Skeletal muscle satellite cell (primary cell): Measurements from ENCODE around the gene SYCN.

Source experiments
- H3K27me3 ChIP-seq: 2 replicates; pipeline ENCODE4 v1.7.0; 2013; ENCODE audit warnings: low read length; ENCODE audit not compliant: control insufficient read depth, insufficient read depth
- H3K36me3 ChIP-seq: 2 replicates; pipeline ENCODE4 v1.7.0; 2013; ENCODE audit warnings: mild to moderate bottlenecking, control low read depth, low read length; ENCODE audit not compliant: insufficient read depth
- H3K4me1 ChIP-seq: 2 replicates; pipeline ENCODE4 v1.7.0; 2013; ENCODE audit warnings: low read length; ENCODE audit not compliant: control insufficient read depth, insufficient read depth
- H3K4me2 ChIP-seq: 2 replicates; pipeline ENCODE4 v1.7.0; 2013; ENCODE audit warnings: mild to moderate bottlenecking, low read length
- H3K4me3 ChIP-seq: 2 replicates; pipeline ENCODE4 v1.7.0; 2013; ENCODE audit warnings: low read length
- H3K9ac ChIP-seq: 2 replicates; pipeline ENCODE4 v1.7.0; 2013; ENCODE audit warnings: mild to moderate bottlenecking, low read depth, low read length, moderate library complexity
- H3K9me3 ChIP-seq: replicated peaks from 2 replicates; pipeline ENCODE4 v1.7.0; 2013; ENCODE audit warnings: mild to moderate bottlenecking, control low read depth, low read length

SYCN gene

GRCh38 chr19:39200066-39200802, 3.8 kb downstream of the SYCN start:
- no peak overlapping the region for H3K9ac ChIP-seq
- no peak overlapping the region for H3K4me2 ChIP-seq
- H3K9me3 ChIP-seq = no peaks in the 10 kb centered on the region
- peaks cover 83% of the 10 kb centered on the region for H3K27me3 ChIP-seq
- no peak overlapping the region for H3K4me3 ChIP-seq
- H3K4me1 ChIP-seq = peaks cover 3% of the 10 kb centered on the region
- no peaks in the 10 kb centered on the region for H3K36me3 ChIP-seq

- Histone ChIP-seq H3K9me3 (no peaks in the 10 kb centered on the region), H3K4me1 (peaks cover 3% of the 10 kb centered on the region), H3K9ac (no peak overlapping the region), H3K27me3 (peaks cover 81% of the 10 kb centered on the region), H3K36me3 (no peaks in the 10 kb centered on the region), H3K4me2 (peak overlapping the region; percentile 66), H3K4me3 (peak overlapping the region; percentile 50)
Measured at GRCh38 chr19:39199025-39199424, 5.0 kb downstream of the SYCN start.

- Histone ChIP-seq H3K36me3 (no peaks in the 10 kb centered on the region), H3K27me3 (peaks cover 77% of the 10 kb centered on the region), H3K9me3 (no peaks in the 10 kb centered on the region), H3K9ac (no peak overlapping the region), H3K4me3 (no peak overlapping the region), H3K4me2 (no peak overlapping the region), H3K4me1 (peaks cover 3% of the 10 kb centered on the region)
Measured at GRCh38 chr19:39197808-39198207, 6.3 kb downstream of the SYCN start.

- H3K27me3 ChIP-seq = peaks cover 73% of the 10 kb centered on the region
- H3K4me1 ChIP-seq = peaks cover 3% of the 10 kb centered on the region
- H3K36me3 ChIP-seq = no peaks in the 10 kb centered on the region
- H3K4me2 ChIP-seq = peak within 1 kb of the TSS; percentile 32
- no peak within 1 kb of the TSS for H3K9ac ChIP-seq
- H3K9me3 ChIP-seq = no peaks in the 10 kb centered on the region
- H3K4me3 ChIP-seq = no peak within 1 kb of the TSS
Measured at GRCh38 chr19:39196860-39197562, 7.1 kb downstream of the SYCN start, which contains the start of gene NCCRP1. Gene NCCRP1, plus strand, starts transcription at chr19:39196964. Its CDS starts 19 bp downstream, at chr19:39196983.

GRCh38 chr19:39196320-39196719, 7.7 kb downstream of the SYCN start:
- Histone ChIP-seq H3K36me3 (no peaks in the 10 kb centered on the region), H3K9me3 (no peaks in the 10 kb centered on the region), H3K4me2 (no peak overlapping the region), H3K4me3 (no peak overlapping the region), H3K27me3 (peaks cover 73% of the 10 kb centered on the region), H3K4me1 (peaks cover 3% of the 10 kb centered on the region), H3K9ac (no peak overlapping the region)

GRCh38 chr19:39195755-39196154, 8.3 kb downstream of the SYCN start:
- H3K9ac ChIP-seq = no peak overlapping the region
- H3K36me3 ChIP-seq = no peaks in the 10 kb centered on the region
- H3K4me2 ChIP-seq = no peak overlapping the region
- H3K9me3 ChIP-seq = no peaks in the 10 kb centered on the region
- peaks cover 71% of the 10 kb centered on the region for H3K27me3 ChIP-seq
- H3K4me3 ChIP-seq = no peak overlapping the region
- H3K4me1 ChIP-seq = peaks cover 3% of the 10 kb centered on the region

- Histone ChIP-seq H3K4me1 (peaks cover 3% of the 10 kb centered on the region), H3K9ac (no peak overlapping the region), H3K9me3 (no peaks in the 10 kb centered on the region), H3K27me3 (peaks cover 69% of the 10 kb centered on the region), H3K4me2 (no peak overlapping the region), H3K36me3 (no peaks in the 10 kb centered on the region), H3K4me3 (no peak overlapping the region)
Measured at GRCh38 chr19:39194832-39195542, 9.1 kb downstream of the SYCN start.

GRCh38 chr19:39193803-39194202, 10.3 kb downstream of the SYCN start:
- Histone ChIP-seq H3K4me1 (no peaks in the 10 kb centered on the region), H3K36me3 (no peaks in the 10 kb centered on the region), H3K27me3 (peaks cover 66% of the 10 kb centered on the region), H3K9ac (no peak overlapping the region), H3K4me2 (no peak overlapping the region), H3K9me3 (no peaks in the 10 kb centered on the region), H3K4me3 (no peak overlapping the region)

GRCh38 chr19:39192846-39193245, 11.2 kb downstream of the SYCN start:
- Histone ChIP-seq H3K27me3 (peaks cover 61% of the 10 kb centered on the region), H3K4me3 (no peak overlapping the region), H3K9me3 (no peaks in the 10 kb centered on the region), H3K4me1 (no peaks in the 10 kb centered on the region), H3K4me2 (no peak overlapping the region), H3K36me3 (no peaks in the 10 kb centered on the region), H3K9ac (no peak overlapping the region)

- Histone ChIP-seq H3K4me1 (no peaks in the 10 kb centered on the region), H3K4me3 (no peak overlapping the region), H3K27me3 (peaks cover 43% of the 10 kb centered on the region), H3K9me3 (no peaks in the 10 kb centered on the region), H3K9ac (no peak overlapping the region), H3K4me2 (no peak overlapping the region), H3K36me3 (no peaks in the 10 kb centered on the region)
Measured at GRCh38 chr19:39190768-39191167, 13.3 kb downstream of the SYCN start.

GRCh38 chr19:39188960-39189359, 15.1 kb downstream of the SYCN start:
- no peaks in the 10 kb centered on the region for H3K9me3 ChIP-seq
- H3K4me1 ChIP-seq = no peaks in the 10 kb centered on the region
- H3K36me3 ChIP-seq = no peaks in the 10 kb centered on the region
- H3K9ac ChIP-seq = no peak overlapping the region
- H3K27me3 ChIP-seq = peaks cover 28% of the 10 kb centered on the region
- H3K4me3 ChIP-seq = no peak overlapping the region
- H3K4me2 ChIP-seq = no peak overlapping the region
